Loucy (cell line): ENCODE data around the gene MITF.

Experiments used
- H2AFZ ChIP-seq: fragments of 200-600 bp; sonication (generic); 2 replicates; pipeline ENCODE4 v1.6.0; 2016; ENCODE audit warnings: antibody characterized with exemption, mild to moderate bottlenecking, low read length, moderate library complexity
- H3F3A ChIP-seq: fragments of 200-600 bp; 2 replicates; pipeline ENCODE4 v1.6.0; 2016; ENCODE audit warnings: antibody characterized with exemption, low read depth, mild to moderate bottlenecking
- H3K27me3 ChIP-seq: fragments of 200-600 bp; sonication (generic); 2 replicates; pipeline ENCODE4 v1.6.1; 2014; ENCODE audit warnings: low read length, mild to moderate bottlenecking; ENCODE audit not compliant: insufficient read depth, poor library complexity, severe bottlenecking
- H3K36me3 ChIP-seq: fragments of 200-600 bp; sonication (generic); 2 replicates; pipeline ENCODE4 v1.6.1; 2016; ENCODE audit warnings: low read length; ENCODE audit not compliant: insufficient read depth
- H3K4me1 ChIP-seq: fragments of 200-600 bp; sonication (generic); 2 replicates; pipeline ENCODE4 v1.5.1; 2014; ENCODE audit warnings: low read length, mild to moderate bottlenecking; ENCODE audit not compliant: insufficient read depth, poor library complexity, severe bottlenecking
- H3K4me2 ChIP-seq: fragments of 200-600 bp; sonication (generic); 2 replicates; pipeline ENCODE4 v1.6.0; 2014; ENCODE audit warnings: antibody characterized with exemption, low read length, low read depth, mild to moderate bottlenecking; ENCODE audit not compliant: poor library complexity, severe bottlenecking
- H3K4me3 ChIP-seq: fragments of 200-600 bp; sonication (generic); 2 replicates; pipeline ENCODE4 v1.5.1; 2014; ENCODE audit warnings: low read length, mild to moderate bottlenecking, mixed read lengths; ENCODE audit not compliant: poor library complexity, severe bottlenecking
- H3K79me2 ChIP-seq: fragments of 200-600 bp; sonication (generic); 2 replicates; pipeline ENCODE4 v1.6.1; 2014; ENCODE audit warnings: low read length; ENCODE audit not compliant: insufficient read depth
- H3K9ac ChIP-seq: fragments of 200-600 bp; sonication (generic); 2 replicates; pipeline ENCODE4 v1.6.0; 2014; ENCODE audit warnings: mild to moderate bottlenecking, low read depth, low read length, moderate library complexity; ENCODE audit not compliant: poor library complexity, severe bottlenecking
- H3K9me2 ChIP-seq: fragments of 200-600 bp; sonication (generic); replicated peaks from 2 replicates; pipeline ENCODE4 v1.6.1; 2016; ENCODE audit warnings: low read depth, low read length, mixed read lengths
- H3K9me3 ChIP-seq: fragments of 200-600 bp; sonication (generic); 2 replicates; pipeline ENCODE4 v1.6.1; 2014; ENCODE audit warnings: mild to moderate bottlenecking, antibody characterized with exemption, low read length, low read depth; ENCODE audit not compliant: insufficient read depth
- H4K20me1 ChIP-seq: fragments of 200-600 bp; sonication (generic); 2 replicates; pipeline ENCODE4 v1.6.0; 2014; ENCODE audit warnings: antibody characterized with exemption, low read length, mild to moderate bottlenecking; ENCODE audit not compliant: insufficient read depth, poor library complexity, severe bottlenecking
- CTCF ChIP-seq: fragments of 200-600 bp; sonication (generic); conservative IDR thresholded peaks from 2 replicates; pipeline ENCODE4 v1.5.1; 2014; ENCODE audit warnings: mild to moderate bottlenecking, antibody characterized with exemption, low read length
- EZH2phosphoT487 ChIP-seq: fragments of 200-600 bp; IDR thresholded peaks from 2 replicates; pipeline ENCODE4 v1.6.1; 2018; ENCODE audit warnings: antibody characterized with exemption, mild to moderate bottlenecking, moderate library complexity, borderline replicate concordance

MITF gene

DNA sequence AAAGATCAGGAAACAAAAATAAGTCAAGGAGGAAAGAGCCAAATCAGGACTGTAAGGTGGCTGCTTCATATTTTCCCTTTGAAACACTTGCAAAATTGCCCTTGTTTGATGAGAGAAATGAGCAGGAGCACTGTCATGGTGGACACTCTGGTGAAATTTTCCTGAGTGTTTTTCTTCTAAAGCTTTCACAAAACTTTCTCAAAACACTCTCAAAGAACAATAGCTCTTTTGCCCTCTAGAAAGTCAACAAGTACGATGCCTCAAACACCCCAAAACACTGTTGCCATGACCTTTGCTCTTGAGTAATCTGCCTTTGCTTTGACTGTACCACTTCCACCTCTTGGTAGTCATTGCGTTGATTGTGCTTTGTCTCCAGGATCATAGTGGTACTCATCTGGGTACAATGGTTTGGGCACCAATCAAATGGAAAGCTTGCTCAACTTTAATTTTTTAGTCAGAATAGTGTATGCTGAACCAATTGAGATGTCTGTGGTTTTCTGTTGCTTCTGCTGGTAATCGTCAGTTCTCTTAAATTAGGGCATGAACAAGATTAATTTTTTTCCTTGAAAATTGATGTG, 13.2 kb upstream of the MITF start:
- no peaks in the 10 kb centered on the region for H3K4me1 ChIP-seq

DNA sequence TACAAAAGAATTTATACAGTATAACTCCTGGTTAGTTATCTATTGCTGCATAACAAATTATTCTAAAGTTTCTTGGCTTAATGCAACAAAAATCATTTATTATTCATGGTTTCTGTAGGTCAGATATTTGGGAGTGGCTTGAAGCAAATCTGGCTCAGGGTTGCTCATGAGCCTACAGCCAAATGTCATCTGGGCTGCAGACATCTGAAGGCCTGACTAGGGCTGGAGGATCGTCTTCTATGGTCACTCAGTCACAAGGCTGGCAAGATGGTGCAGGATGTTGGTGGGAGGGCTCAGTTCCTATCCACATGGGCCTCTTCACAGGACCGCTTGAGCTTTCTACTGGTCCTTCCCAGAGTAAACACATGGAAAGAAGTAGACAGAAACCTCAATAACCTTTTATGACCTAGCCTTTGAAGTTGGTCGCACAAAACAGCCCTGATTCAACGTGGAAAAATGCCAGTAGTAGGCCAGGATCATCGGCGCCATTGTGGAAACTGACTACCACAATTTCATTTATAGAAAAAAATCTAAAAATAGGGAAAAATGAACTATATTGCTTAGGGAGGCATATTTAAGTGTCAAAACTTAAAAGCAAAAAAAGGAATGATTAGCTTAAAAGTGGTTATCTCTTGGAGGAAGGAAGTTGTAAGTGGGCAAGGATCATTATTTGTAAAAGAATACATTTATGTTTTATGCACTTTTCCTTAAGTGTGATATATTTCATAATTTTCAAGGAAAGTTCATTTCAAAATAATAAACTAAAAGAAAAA, 9.9 kb upstream of the MITF start:
- Histone ChIP-seq H3K9ac (no peak overlapping the region), H3K27me3 (no peaks in the 10 kb centered on the region), H4K20me1 (no peaks in the 10 kb centered on the region), H3K4me3 (no peak overlapping the region), H3F3A (no peaks in the 10 kb centered on the region), H3K9me2 (no peaks in the 10 kb centered on the region), H3K9me3 (no peaks in the 10 kb centered on the region), H3K79me2 (no peaks in the 10 kb centered on the region), H3K4me1 (no peaks in the 10 kb centered on the region), H2AFZ (no peak overlapping the region), H3K36me3 (no peaks in the 10 kb centered on the region), H3K4me2 (no peak overlapping the region)
- TF ChIP-seq EZH2phosphoT487 (no peak), CTCF (no peak)

More for the DNA sequence above, 13.2 kb upstream of the MITF start:
- no peaks in the 10 kb centered on the region for H3K9me2 ChIP-seq
- no peaks in the 10 kb centered on the region for H3K79me2 ChIP-seq
- TF ChIP-seq EZH2phosphoT487 (no peak), CTCF (no peak)
- no peak overlapping the region for H2AFZ ChIP-seq
- H3K27me3 ChIP-seq: no peaks in the 10 kb centered on the region
- no peaks in the 10 kb centered on the region for H3K36me3 ChIP-seq
- H3K9me3 ChIP-seq: no peaks in the 10 kb centered on the region
- no peak overlapping the region for H3K4me3 ChIP-seq
- H3K4me2 ChIP-seq: no peak overlapping the region
- no peaks in the 10 kb centered on the region for H4K20me1 ChIP-seq
- no peak overlapping the region for H3K9ac ChIP-seq
- no peaks in the 10 kb centered on the region for H3F3A ChIP-seq

- no peaks in the 10 kb centered on the region for H3K79me2 ChIP-seq
- no peak overlapping the region for H2AFZ ChIP-seq
- H4K20me1 ChIP-seq: no peaks in the 10 kb centered on the region
- no peak overlapping the region for H3K9ac ChIP-seq
- H3K9me2 ChIP-seq: no peaks in the 10 kb centered on the region
- H3K9me3 ChIP-seq: no peaks in the 10 kb centered on the region
- H3K4me3 ChIP-seq: no peak overlapping the region
- no peaks in the 10 kb centered on the region for H3K36me3 ChIP-seq
- no peaks in the 10 kb centered on the region for H3K4me1 ChIP-seq
- no peak overlapping the region for H3K4me2 ChIP-seq
- no peaks in the 10 kb centered on the region for H3F3A ChIP-seq
- H3K27me3 ChIP-seq: no peaks in the 10 kb centered on the region
- TF ChIP-seq CTCF: no peak
- no peak for TF ChIP-seq EZH2phosphoT487
Measured at GRCh38 chr3:69731080-69731479, 8.2 kb upstream of the MITF start.
